Measurements from ENCODE around the gene MRPL54.
"Not testable (repeated sequence)": the region's sequence is repeated elsewhere in the genome, so short reads cannot be mapped to it uniquely, and the experiment has no call there.

MRPL54 gene

GRCh38 chr19:3807574-3808354 is 45.3 kb downstream of the MRPL54 start:
- no peak for DNase-seq (ENCODE audit: extremely low read depth in 1 of 2, low read depth in 1 of 2)

- DNase-seq (ENCODE audit: extremely low read depth in 1 of 2, low read depth in 1 of 2), result no peak
Measured at GRCh38 chr19:3808420-3809143, 46.1 kb downstream of the MRPL54 start.

GRCh38 chr19:3809881-3810707 is 47.6 kb downstream of the MRPL54 start:
- DNase-seq (ENCODE audit: extremely low read depth in 1 of 2, low read depth in 1 of 2), result no peak

GRCh38 chr19:3810708-3811355 is 48.4 kb downstream of the MRPL54 start:
- DNase-seq (ENCODE audit: extremely low read depth in 1 of 2, low read depth in 1 of 2), result no peak

GRCh38 chr19:3813473-3814392 is 51.3 kb downstream of the MRPL54 start:
- DNase-seq (ENCODE audit: extremely low read depth in 1 of 2, low read depth in 1 of 2), result no peak

GRCh38 chr19:3814648-3815047 is 52.2 kb downstream of the MRPL54 start:
- no peak for DNase-seq (ENCODE audit: extremely low read depth in 1 of 2, low read depth in 1 of 2)

- not testable (repeated sequence) for DNase-seq (ENCODE audit: extremely low read depth in 1 of 2, low read depth in 1 of 2)
Measured at GRCh38 chr19:3816148-3816547, 53.7 kb downstream of the MRPL54 start.

GRCh38 chr19:3816566-3817218 is 54.2 kb downstream of the MRPL54 start:
- DNase-seq (ENCODE audit: extremely low read depth in 1 of 2, low read depth in 1 of 2), result no peak

Measured in stimulated activated CD8-positive, alpha-beta memory T cell treated with anti-CD3 and anti-CD28 coated beads, Interleukin-7, amount 100 ng/mL, for 48 hours (primary cell).